Astrocyte of the cerebellum (primary cell): Measurements from ENCODE around the gene LEO1.

Source experiments
- DNase-seq: peaks from one replicate; pipeline ENCODE4 v3.0.0-alpha.2; 2011; ENCODE audit warnings: low read depth
- H3K4me3 ChIP-seq: 2 replicates; pipeline ENCODE4 v1.5.1; 2011; ENCODE audit warnings: mild to moderate bottlenecking, low read depth, low read length, moderate library complexity
- in situ Hi-C: cut with HindIII; loops from 2 replicates; pipeline ENCODE4 v1.10.0; 2017; ENCODE audit warnings: low sequenced_read_pairs
- TF ChIP-seq, protein P1 (sequence below): IDR thresholded peaks from 2 replicates; pipeline ENCODE4 v1.5.1; 2012; ENCODE audit warnings: low read length, low read depth, moderate library complexity, mild to moderate bottlenecking; ENCODE audit errors: missing control alignments

Gene LEO1

DNA sequence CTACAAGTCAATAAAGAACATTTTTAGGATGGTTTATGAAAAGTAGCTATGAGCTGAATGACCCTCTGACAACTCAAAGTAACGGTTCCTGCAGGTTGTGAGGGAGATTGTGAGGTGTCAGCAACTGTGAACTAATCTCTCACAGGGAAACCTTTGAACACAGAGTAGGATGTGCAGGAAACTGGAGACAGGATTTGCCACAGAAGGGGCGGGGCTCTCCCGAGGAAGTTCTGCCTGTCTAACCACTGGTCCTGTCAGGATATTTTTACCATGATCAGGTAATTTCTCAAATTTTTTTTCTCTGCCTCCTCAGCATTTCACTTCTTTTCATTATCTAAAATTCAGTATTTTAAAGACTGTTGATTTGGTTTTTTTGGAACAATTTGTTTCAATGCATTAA lies 33.3 kb downstream of the LEO1 start:
- TF ChIP-seq, protein P1, sequence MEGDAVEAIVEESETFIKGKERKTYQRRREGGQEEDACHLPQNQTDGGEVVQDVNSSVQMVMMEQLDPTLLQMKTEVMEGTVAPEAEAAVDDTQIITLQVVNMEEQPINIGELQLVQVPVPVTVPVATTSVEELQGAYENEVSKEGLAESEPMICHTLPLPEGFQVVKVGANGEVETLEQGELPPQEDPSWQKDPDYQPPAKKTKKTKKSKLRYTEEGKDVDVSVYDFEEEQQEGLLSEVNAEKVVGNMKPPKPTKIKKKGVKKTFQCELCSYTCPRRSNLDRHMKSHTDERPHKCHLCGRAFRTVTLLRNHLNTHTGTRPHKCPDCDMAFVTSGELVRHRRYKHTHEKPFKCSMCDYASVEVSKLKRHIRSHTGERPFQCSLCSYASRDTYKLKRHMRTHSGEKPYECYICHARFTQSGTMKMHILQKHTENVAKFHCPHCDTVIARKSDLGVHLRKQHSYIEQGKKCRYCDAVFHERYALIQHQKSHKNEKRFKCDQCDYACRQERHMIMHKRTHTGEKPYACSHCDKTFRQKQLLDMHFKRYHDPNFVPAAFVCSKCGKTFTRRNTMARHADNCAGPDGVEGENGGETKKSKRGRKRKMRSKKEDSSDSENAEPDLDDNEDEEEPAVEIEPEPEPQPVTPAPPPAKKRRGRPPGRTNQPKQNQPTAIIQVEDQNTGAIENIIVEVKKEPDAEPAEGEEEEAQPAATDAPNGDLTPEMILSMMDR, result no peak
- in situ Hi-C loops, result no loop called here
- no peak overlapping the region for H3K4me3 ChIP-seq
- no peak for DNase-seq

DNA sequence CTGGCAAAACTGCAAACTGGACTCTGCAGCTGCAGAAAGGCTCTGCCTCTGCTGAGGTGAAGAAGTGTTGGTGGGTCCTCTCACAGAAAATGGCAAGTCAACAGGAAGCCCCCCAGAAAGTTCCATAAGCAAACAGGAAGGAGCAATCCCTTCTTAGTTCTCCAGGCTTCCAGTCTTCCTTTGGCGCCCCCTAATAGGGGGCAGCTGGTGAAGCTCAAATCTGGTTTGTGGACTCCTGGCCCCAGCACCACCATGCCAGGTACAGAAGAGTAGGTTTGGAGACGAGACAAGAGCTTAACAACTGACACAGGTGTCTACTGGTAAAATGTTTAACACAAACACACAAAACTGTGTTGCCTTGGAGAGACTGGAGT lies 35.5 kb downstream of the LEO1 start:
- H3K4me3 ChIP-seq, result no peak overlapping the region
- TF ChIP-seq, protein P1, result peak; percentile 9
- in situ Hi-C loops, result no loop called here
- DNase-seq, result no peak

DNA sequence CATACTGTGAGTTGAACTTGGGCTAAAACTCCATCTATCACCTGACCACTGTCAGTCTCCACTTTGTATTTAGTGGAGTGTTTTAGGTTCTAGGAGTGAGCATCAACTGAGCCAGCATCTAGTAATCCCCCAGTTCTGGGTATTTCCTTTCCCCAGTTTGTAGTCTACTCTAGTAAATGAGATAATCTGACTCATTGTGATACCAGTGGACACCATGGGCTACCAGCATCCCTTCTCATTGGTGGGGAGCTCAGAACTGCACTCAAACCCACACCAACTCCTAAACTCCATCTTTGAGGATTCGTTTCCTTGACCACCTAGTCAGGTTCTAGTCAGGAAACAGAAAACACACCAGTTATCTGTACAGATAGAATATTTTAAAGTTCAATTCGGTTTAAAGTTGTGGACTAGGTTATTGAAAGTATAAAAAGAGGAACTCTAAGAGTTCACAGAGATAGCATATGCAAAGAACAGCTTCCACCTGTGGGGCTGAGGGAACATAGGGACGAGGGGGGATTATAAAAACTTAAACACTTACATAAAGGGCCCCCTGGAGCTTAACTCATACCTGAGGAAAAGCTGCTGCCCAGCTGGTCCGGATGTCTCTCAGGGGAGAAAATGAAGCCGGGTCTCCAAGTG lies 36.0 kb downstream of the LEO1 start:
- no peak for DNase-seq
- TF ChIP-seq, protein P1, result no peak
- in situ Hi-C loops, result no loop called here
- no peak overlapping the region for H3K4me3 ChIP-seq

DNA sequence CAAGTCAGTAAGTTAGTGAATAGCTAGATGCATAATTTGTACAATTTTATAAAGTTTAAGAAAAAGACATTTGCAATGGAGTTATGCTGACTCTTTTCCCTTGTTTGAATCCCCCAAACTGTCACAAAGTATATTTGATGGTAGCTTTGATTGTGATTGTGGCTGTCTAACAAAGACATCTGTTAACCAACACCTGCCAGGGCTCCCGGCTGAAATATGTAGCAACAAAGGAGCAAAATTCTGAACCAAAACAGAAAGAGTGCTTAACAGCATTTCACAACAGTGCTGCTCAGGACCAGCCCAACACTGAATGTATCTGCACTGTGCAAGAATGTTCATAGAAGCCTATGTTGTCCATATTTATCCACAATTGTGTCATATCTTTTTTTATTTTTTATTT lies 39.4 kb downstream of the LEO1 start:
- in situ Hi-C loops, result no loop called here
- no peak overlapping the region for H3K4me3 ChIP-seq
- TF ChIP-seq, protein P1, result no peak
- DNase-seq, result no peak

DNA sequence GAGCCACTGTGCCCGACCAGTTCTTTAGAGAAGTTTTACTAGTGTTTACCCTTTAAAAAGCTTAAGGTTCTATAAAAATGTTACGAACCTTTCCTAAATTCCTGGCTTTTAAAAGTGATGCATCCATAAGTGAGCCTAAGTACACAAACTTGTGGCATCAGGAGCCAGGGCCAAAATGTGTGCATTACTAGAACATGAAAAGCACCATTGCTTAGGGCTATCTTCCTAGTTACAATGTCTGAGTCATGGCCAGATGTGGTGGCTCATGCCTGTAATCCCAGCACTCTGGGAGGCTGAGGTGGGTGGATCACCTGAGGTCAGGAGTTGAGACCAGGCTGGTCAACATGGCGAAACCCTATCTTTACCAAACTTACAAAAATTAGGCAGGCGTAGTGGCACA lies 39.9 kb downstream of the LEO1 start:
- in situ Hi-C loops, result no loop called here
- DNase-seq, result no peak
- TF ChIP-seq, protein P1, result no peak
- no peak overlapping the region for H3K4me3 ChIP-seq

DNA sequence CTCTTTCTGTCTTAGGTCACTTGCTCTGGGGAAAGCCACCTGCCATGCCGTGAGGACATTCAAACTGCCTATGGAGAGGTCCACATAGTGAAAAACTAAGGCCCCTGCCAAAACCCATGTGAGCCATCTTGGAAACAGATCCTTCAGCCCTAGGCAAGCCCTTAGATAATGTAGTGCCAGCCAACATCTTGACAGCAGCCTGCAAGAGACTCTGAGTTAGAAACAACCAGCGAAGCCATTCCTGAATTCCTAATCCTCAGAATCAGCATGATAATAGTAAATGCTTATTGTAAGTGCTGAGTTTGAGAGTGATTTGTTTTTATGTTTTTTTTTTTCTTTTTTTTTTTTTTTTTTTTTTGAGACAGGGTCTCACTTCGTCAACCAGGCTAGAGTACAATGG lies 40.6 kb downstream of the LEO1 start:
- DNase-seq, result no peak
- in situ Hi-C loops, result no loop called here
- no peak overlapping the region for H3K4me3 ChIP-seq
- TF ChIP-seq, protein P1, result no peak
